ENCODE data around the gene LRRC52.
"Not testable (repeated sequence)": the region's sequence is repeated elsewhere in the genome, so short reads cannot be mapped to it uniquely, and the experiment has no call there.

The LRRC52 gene

GRCh38 chr1:165581926-165582325 lies 38.1 kb downstream of the LRRC52 start:
- DNase-seq (ENCODE audit: low spot score), result no peak

DNA sequence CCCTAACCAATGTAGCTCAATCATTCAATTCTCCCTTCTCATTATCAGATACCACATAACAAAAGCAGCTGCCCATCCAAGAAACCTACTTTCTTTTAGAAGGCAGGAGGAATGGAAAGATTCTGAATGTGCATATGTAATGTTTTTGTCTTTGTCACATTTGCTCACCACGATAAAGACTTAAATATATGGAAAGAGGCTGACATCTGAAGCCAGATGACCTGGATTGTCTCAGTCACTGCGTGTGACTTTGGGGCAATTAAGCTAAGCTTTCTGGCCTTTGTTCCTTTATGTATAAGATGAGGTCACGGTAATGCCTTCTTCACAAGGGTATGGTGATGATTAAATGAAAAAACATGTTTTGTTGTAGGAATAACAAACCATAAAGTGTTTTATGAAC lies 42.6 kb downstream of the LRRC52 start:
- no peak for DNase-seq (ENCODE audit: low spot score)

- not testable (repeated sequence) for DNase-seq (ENCODE audit: low spot score)
Measured at GRCh38 chr1:165591391-165591790, 47.6 kb downstream of the LRRC52 start.

- DNase-seq (ENCODE audit: low spot score), result peak; percentile 78
Measured at GRCh38 chr1:165592945-165593823, 49.4 kb downstream of the LRRC52 start.

- DNase-seq (ENCODE audit: low spot score), result no peak
Measured at GRCh38 chr1:165595246-165595938, 51.6 kb downstream of the LRRC52 start.

DNA sequence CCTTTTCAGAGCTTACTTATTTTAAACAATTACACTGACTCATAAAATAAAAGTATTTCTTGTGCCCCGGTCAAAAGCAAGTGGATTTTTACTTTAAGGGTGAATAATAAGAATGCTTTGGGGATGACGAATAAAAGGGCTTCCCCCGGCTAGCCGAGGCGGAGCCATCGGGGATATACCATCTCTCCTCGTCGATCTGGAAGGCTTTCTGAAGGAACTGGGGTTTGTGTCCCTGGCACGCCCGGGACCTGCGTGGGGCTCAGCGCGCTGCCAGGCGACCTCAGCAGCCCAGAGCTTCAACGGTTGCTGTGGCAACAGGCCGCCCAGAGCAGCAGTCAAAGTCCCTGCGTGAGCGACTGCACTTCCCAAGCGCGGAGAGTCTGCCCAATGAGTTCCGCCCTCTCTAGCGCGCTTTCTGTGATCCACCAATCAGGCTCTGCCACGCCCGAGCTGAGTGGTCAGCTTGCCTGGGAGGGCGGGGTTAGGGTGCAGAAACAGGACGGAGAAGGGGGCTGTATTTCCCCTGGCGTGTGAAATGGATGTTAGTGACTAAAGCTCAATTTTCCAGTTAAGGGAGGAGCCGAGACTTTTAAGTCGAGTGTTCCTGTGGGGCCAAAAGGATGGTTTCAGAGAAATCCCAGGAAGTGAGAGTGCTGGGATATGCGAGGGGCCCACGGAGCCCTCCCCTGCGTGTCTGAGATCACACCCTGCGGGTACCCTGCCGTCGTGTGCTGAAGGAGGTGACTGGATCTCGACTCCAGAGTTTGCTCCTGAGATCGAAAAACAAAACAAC lies 54.3 kb downstream of the LRRC52 start:
- peak; percentile 97 for DNase-seq (ENCODE audit: low spot score)

- DNase-seq (ENCODE audit: low spot score), result no peak
Measured at GRCh38 chr1:165598676-165599059, 54.9 kb downstream of the LRRC52 start.

DNA sequence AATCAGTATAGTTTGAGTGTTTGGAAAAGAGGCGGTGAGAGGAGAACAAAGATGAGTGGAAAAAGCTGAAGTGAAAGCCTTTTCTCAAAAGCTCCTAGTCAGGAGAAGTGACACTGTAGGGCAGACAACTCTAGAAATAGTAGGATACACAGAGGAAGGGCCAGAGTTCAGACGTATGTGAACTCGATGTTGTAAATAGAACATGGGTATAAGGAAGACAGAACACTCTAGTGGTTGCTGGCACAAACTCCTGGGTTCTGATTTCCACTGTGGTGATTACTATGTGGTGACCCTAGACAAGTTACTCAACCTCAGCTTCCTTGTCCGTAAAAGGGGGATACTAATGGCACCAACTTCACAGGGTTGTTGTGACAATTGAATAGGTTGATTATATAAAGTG lies 57.0 kb downstream of the LRRC52 start:
- DNase-seq (ENCODE audit: low spot score), result no peak

GRCh38 chr1:165603810-165604209 lies 60.0 kb downstream of the LRRC52 start:
- no peak for DNase-seq (ENCODE audit: low spot score)

DNA sequence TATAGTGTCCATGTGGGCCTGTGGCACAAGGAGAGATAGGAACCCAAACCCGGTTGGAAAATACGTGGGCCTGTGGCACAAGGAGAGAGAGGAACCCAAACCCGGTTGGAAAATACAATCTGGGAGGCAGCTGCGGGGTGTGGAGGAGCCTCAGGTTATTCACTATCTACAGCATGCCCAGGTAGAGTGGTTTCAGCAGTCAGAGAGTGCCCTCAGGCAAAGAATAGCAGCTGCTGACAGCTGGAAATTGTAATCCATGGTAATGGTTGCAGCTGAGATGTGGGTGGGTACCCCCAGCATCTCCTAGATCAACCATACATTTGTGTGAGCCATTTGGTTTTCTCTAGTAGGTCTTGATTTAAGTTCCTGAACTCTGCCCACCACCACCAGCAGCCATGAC lies 61.4 kb downstream of the LRRC52 start:
- DNase-seq (ENCODE audit: low spot score), result no peak

GRCh38 chr1:165606676-165607075 lies 62.9 kb downstream of the LRRC52 start:
- not testable (repeated sequence) for DNase-seq (ENCODE audit: low spot score)

DNA sequence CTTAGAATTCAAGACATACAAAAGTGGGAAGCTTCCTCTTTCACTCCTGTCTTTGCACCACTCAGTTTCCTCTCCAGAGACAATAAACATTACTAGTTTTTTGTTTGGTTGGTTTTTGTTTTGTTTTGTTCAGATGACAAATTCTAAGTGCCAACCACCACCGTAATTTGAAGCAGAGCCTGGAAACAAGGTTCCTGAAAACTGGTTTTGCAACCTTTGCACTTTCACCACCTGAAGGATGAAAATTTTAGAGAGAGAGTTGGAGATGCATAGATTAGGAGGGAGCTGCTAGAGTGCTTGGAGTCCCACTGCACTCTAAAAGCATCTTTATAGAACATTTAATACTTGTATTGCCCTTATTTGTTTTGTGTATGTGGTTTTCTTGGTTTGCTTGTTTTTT lies 67.1 kb downstream of the LRRC52 start:
- no peak for DNase-seq (ENCODE audit: low spot score)

DNA sequence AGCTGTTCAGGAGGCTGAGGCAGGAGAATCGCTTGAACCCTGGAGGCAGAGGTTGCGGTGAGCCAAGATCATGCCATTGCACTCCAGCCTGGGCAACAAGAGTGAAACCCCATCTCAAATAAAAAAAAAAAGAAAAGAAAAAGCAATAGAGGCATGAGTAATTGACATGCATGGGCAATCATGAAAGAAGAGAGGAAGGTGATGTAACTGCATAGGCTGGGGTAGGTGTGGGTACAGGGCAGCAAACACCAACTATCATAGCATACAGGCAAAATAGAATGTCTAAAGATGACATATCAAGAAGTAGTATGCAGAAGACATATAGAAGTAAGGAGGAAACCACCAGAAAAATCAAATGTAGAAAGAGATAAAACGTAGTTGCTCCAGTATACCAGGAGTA lies 68.3 kb downstream of the LRRC52 start:
- no peak for DNase-seq (ENCODE audit: low spot score)
